ENCODE results near the gene PRKCH. TPM values are rescaled to one million over a fixed set of nuclear protein-coding genes. Genes with fewer than 3 reads are reported as not detected.

Gene PRKCH
- total RNA-seq, 1 experiment from 2014 or later, result 22.3 TPM

- BruUV-seq (replicated peaks), result no TSS peak
- no peak for TF ChIP-seq CTCF (IDR thresholded peaks at IDR 0.05; ENCODE audit: unreplicated experiment)
- no peak for DNase-seq
- CTCF ChIA-PET, result no interaction called here
- Mint-ChIP-seq H3K36me3 (ENCODE audit: insufficient read depth, unreplicated experiment) (peaks cover 5% of the 10 kb centered on the region), H3K27ac (ENCODE audit: unreplicated experiment) (no peak overlapping the region), H3K4me1 (ENCODE audit: low read depth, unreplicated experiment) (no peaks in the 10 kb centered on the region), H3K4me3 (ENCODE audit: low read depth, unreplicated experiment) (no peak overlapping the region), H3K9me3 (ENCODE audit: low read depth, unreplicated experiment) (no peaks in the 10 kb centered on the region), H3K27me3 (ENCODE audit: unreplicated experiment) (no peaks in the 10 kb centered on the region)
- intact Hi-C loops (cut with micrococcal nuclease; ENCODE audit: unreplicated experiment), result no loop called here
These were observed 133.2 kb downstream of the PRKCH start for GRCh38 chr14:61454545-61454944.

- CTCF ChIA-PET, result no interaction called here
- Mint-ChIP-seq H3K27me3 (ENCODE audit: unreplicated experiment) (no peaks in the 10 kb centered on the region), H3K9me3 (ENCODE audit: low read depth, unreplicated experiment) (peaks cover 2% of the 10 kb centered on the region), H3K4me1 (ENCODE audit: low read depth, unreplicated experiment) (no peaks in the 10 kb centered on the region), H3K36me3 (ENCODE audit: insufficient read depth, unreplicated experiment) (peaks cover 5% of the 10 kb centered on the region), H3K27ac (ENCODE audit: unreplicated experiment) (no peak overlapping the region), H3K4me3 (ENCODE audit: low read depth, unreplicated experiment) (no peak overlapping the region)
- no peak for DNase-seq
- BruUV-seq (replicated peaks), result no TSS peak
- no peak for TF ChIP-seq CTCF (IDR thresholded peaks at IDR 0.05; ENCODE audit: unreplicated experiment)
- intact Hi-C loops (cut with micrococcal nuclease; ENCODE audit: unreplicated experiment), result no loop called here
These were observed 134.0 kb downstream of the PRKCH start for GRCh38 chr14:61455351-61455750.

GRCh38 chr14:61456720-61457119 is 135.3 kb downstream of the PRKCH start:
- H3K36me3 Mint-ChIP-seq (ENCODE audit: insufficient read depth, unreplicated experiment), result peaks cover 5% of the 10 kb centered on the region
- intact Hi-C loops (cut with micrococcal nuclease; ENCODE audit: unreplicated experiment), result loop anchor here (1.0 to 2.0 kb wide), 2 partner anchors 160 to 381 kb away; no protein-coding TSS in a partner anchor
- peak; percentile 85 for DNase-seq
- BruUV-seq (replicated peaks), result no TSS peak
- H3K4me3 Mint-ChIP-seq (ENCODE audit: low read depth, unreplicated experiment), result no peak overlapping the region
- no peaks in the 10 kb centered on the region for H3K27me3 Mint-ChIP-seq (ENCODE audit: unreplicated experiment)
- H3K4me1 Mint-ChIP-seq (ENCODE audit: low read depth, unreplicated experiment), result peaks cover 6% of the 10 kb centered on the region
- CTCF ChIA-PET, result no interaction called here
- peak; percentile 71 for TF ChIP-seq CTCF (IDR thresholded peaks at IDR 0.05; ENCODE audit: unreplicated experiment)
- H3K9me3 Mint-ChIP-seq (ENCODE audit: low read depth, unreplicated experiment), result peaks cover 2% of the 10 kb centered on the region
- no peak overlapping the region for H3K27ac Mint-ChIP-seq (ENCODE audit: unreplicated experiment)

- no peak for TF ChIP-seq CTCF (IDR thresholded peaks at IDR 0.05; ENCODE audit: unreplicated experiment)
- Mint-ChIP-seq H3K36me3 (ENCODE audit: insufficient read depth, unreplicated experiment) (peaks cover 5% of the 10 kb centered on the region), H3K4me3 (ENCODE audit: low read depth, unreplicated experiment) (no peak overlapping the region), H3K9me3 (ENCODE audit: low read depth, unreplicated experiment) (peaks cover 2% of the 10 kb centered on the region), H3K27ac (ENCODE audit: unreplicated experiment) (no peak overlapping the region), H3K4me1 (ENCODE audit: low read depth, unreplicated experiment) (peaks cover 20% of the 10 kb centered on the region), H3K27me3 (ENCODE audit: unreplicated experiment) (no peaks in the 10 kb centered on the region)
- no peak for DNase-seq
- no TSS peak for BruUV-seq (replicated peaks)
- CTCF ChIA-PET, result no interaction called here
- intact Hi-C loops (cut with micrococcal nuclease; ENCODE audit: unreplicated experiment), result no loop called here
These were observed 137.4 kb downstream of the PRKCH start for GRCh38 chr14:61458766-61459165.
